ENCODE measurements around the gene TIMMDC1. TPM values are rescaled to one million over a fixed set of nuclear protein-coding genes. Genes with fewer than 3 reads are reported as not detected.
A peak's percentile ranks its signal among the peaks of the same experiment; 100 is the strongest.

TIMMDC1 gene
- total and polyA plus RNA-seq, 2 of the 13 experiments (the other 11 are each of a cell fraction or from before 2014, with no cell fraction given) = 50.0 to 77.8 TPM

DNA sequence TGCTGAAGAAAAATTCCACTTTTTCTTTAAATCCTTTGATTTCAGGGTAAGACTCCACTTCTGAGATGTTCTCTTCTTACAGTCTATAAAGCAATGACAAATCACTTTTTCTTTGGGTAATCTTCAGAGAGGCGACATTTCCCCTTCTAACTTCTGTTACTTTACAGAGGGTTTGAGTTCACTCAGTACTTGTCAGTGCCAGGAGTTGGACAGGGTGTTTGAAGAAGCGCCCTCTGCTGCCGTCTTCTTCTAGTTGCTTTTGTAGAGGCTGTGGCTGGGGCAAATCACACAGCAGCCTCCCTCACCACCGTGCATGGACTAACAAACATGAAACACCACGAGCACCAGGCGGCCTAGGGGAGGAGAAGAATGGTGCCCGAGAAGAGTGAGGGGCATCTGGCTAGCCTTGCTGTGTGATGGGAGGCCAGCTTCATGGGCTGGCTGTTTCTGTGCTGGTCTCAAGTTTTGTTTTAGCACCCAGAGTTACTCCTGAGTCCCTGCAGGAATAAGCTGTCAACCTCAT is 61.2 kb downstream of the TIMMDC1 start, which contains the start of gene CD80 (continued):
- TF ChIP-seq MZF1 (CRISPR knock-in tag; IDR thresholded peaks at IDR 0.05; ENCODE audit: borderline replicate concordance) (no peak), ZIK1 (CRISPR knock-in tag; IDR thresholded peaks at IDR 0.05; ENCODE audit: borderline replicate concordance, low read depth) (no peak), SAP130 (CRISPR knock-in tag; IDR thresholded peaks at IDR 0.05; ENCODE audit: low read depth) (0 out of 2 replicates have a peak, but pooled peaks have one; percentile 20), ZNF609 (CRISPR knock-in tag; IDR thresholded peaks at IDR 0.05; ENCODE audit: borderline replicate concordance) (no peak), HOXA9 (CRISPR knock-in tag; IDR thresholded peaks at IDR 0.05; ENCODE audit: borderline replicate concordance) (no peak), ZNF724P (CRISPR knock-in tag; IDR thresholded peaks at IDR 0.05; ENCODE audit: borderline replicate concordance) (no peak), SNRNP70 (IDR thresholded peaks at IDR 0.05; ENCODE audit: low read depth, low read length) (no peak), TAF1 (CRISPR knock-in tag; IDR thresholded peaks at IDR 0.05) (no peak), ZNF260 (CRISPR knock-in tag; IDR thresholded peaks at IDR 0.05; ENCODE audit: borderline replicate concordance, low read depth) (no peak), PHF20 (CRISPR knock-in tag; IDR thresholded peaks at IDR 0.05) (no peak), ZBTB2 (CRISPR knock-in tag; IDR thresholded peaks at IDR 0.05; ENCODE audit: low read depth) (no peak), ZNF841 (CRISPR knock-in tag; IDR thresholded peaks at IDR 0.05; ENCODE audit: borderline replicate concordance) (no peak), ZNF776 (CRISPR knock-in tag; IDR thresholded peaks at IDR 0.05) (no peak), POLR2AphosphoS2 (IDR thresholded peaks at IDR 0.05; ENCODE audit: low read depth, low read length) (no peak), STAG1 (CRISPR knock-in tag; IDR thresholded peaks at IDR 0.05) (peak; percentile 63)
- TF ChIP-seq, protein P1, sequence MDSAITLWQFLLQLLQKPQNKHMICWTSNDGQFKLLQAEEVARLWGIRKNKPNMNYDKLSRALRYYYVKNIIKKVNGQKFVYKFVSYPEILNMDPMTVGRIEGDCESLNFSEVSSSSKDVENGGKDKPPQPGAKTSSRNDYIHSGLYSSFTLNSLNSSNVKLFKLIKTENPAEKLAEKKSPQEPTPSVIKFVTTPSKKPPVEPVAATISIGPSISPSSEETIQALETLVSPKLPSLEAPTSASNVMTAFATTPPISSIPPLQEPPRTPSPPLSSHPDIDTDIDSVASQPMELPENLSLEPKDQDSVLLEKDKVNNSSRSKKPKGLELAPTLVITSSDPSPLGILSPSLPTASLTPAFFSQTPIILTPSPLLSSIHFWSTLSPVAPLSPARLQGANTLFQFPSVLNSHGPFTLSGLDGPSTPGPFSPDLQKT (CRISPR knock-in tag; IDR thresholded peaks at IDR 0.05; ENCODE audit: borderline replicate concordance) = no peak
- TF ChIP-seq, protein P2, sequence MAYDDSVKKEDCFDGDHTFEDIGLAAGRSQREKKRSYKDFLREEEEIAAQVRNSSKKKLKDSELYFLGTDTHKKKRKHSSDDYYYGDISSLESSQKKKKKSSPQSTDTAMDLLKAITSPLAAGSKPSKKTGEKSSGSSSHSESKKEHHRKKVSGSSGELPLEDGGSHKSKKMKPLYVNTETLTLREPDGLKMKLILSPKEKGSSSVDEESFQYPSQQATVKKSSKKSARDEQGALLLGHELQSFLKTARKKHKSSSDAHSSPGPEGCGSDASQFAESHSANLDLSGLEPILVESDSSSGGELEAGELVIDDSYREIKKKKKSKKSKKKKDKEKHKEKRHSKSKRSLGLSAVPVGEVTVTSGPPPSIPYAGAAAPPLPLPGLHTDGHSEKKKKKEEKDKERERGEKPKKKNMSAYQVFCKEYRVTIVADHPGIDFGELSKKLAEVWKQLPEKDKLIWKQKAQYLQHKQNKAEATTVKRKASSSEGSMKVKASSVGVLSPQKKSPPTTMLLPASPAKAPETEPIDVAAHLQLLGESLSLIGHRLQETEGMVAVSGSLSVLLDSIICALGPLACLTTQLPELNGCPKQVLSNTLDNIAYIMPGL (CRISPR knock-in tag; IDR thresholded peaks at IDR 0.05; ENCODE audit: borderline replicate concordance in 1 of 2, low read depth in 1 of 2) = peak in 1 of 2 experiments; percentile 48; a peak in 1 of 4 replicates
- TF ChIP-seq, protein P3, sequence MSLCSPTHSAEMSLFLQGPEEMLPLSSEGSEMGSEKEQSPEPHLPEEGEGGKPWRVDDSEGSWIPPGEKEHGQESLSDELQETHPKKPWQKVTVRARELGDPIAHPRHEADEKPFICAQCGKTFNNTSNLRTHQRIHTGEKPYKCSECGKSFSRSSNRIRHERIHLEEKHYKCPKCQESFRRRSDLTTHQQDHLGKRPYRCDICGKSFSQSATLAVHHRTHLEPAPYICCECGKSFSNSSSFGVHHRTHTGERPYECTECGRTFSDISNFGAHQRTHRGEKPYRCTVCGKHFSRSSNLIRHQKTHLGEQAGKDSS (CRISPR knock-in tag; IDR thresholded peaks at IDR 0.05; ENCODE audit: borderline replicate concordance, low read depth) = no peak
- TF ChIP-seq, protein P4, sequence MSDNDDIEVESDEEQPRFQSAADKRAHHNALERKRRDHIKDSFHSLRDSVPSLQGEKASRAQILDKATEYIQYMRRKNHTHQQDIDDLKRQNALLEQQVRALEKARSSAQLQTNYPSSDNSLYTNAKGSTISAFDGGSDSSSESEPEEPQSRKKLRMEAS (IDR thresholded peaks at IDR 0.05) = no peak

Measured in HepG2 (cell line).